DOHH2 (cell line): ENCODE data around the gene FIGNL2.

Experiments used
- EZH2phosphoT487 ChIP-seq: fragments of 200-600 bp; sonication (generic); IDR thresholded peaks from 2 replicates; pipeline ENCODE4 v1.6.1; 2017; ENCODE audit warnings: borderline replicate concordance, mild to moderate bottlenecking, antibody characterized with exemption, low read length, moderate library complexity, mixed read lengths
- TF ChIP-seq, protein P1 (sequence below): fragments of 200-600 bp; sonication (generic); IDR thresholded peaks from one replicate; pipeline ENCODE4 v1.5.1; 2014; ENCODE audit warnings: antibody characterized with exemption, mild to moderate bottlenecking, low read depth, low read length; ENCODE audit not compliant: poor library complexity, severe bottlenecking

DNA sequence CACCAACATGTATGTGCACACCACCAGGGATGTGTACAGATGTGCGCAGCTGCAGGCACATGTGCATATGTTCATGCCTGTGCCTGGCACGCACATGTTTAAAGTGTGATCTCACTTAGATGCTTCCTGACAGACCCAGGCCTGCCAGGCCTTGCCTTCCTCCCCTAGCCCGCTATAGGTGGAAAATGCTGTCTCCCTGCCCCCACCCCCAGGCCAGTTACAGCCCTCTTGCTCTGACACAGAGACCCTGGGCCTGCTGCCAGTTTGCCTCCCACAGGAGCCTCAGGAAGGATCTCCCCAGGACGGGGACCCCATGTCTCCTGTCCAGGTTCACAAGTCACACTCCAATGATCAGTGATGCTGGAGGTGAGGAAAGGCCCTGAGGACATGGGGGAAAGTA is 21.6 kb downstream of the FIGNL2 start:
- TF ChIP-seq, protein P1, sequence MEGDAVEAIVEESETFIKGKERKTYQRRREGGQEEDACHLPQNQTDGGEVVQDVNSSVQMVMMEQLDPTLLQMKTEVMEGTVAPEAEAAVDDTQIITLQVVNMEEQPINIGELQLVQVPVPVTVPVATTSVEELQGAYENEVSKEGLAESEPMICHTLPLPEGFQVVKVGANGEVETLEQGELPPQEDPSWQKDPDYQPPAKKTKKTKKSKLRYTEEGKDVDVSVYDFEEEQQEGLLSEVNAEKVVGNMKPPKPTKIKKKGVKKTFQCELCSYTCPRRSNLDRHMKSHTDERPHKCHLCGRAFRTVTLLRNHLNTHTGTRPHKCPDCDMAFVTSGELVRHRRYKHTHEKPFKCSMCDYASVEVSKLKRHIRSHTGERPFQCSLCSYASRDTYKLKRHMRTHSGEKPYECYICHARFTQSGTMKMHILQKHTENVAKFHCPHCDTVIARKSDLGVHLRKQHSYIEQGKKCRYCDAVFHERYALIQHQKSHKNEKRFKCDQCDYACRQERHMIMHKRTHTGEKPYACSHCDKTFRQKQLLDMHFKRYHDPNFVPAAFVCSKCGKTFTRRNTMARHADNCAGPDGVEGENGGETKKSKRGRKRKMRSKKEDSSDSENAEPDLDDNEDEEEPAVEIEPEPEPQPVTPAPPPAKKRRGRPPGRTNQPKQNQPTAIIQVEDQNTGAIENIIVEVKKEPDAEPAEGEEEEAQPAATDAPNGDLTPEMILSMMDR = no peak
- TF ChIP-seq EZH2phosphoT487 = no peak
